HepG2 (cell line): ENCODE results near the gene SLC22A23. TPM values are rescaled to one million over a fixed set of nuclear protein-coding genes. Genes with fewer than 3 reads are reported as not detected.

ENCODE experiments used
- ARID2 ChIP-seq: sonication (generic); formaldehyde crosslinking; IDR thresholded peaks from 2 replicates; pipeline ENCODE4 v1.8.1; 2022; ENCODE audit warnings: mild to moderate bottlenecking, missing genetic modification reagents, borderline replicate concordance
- ATF1 ChIP-seq: IDR thresholded peaks from 2 replicates; pipeline ENCODE4 v1.6.1; 2016; ENCODE audit warnings: mild to moderate bottlenecking, control low read depth
- GATAD1 ChIP-seq: IDR thresholded peaks from 2 replicates; pipeline ENCODE4 v1.6.1; 2016; ENCODE audit warnings: missing genetic modification reagents, missing compliant biosample characterization
- HNF4G ChIP-seq, 2 experiments: sonication (generic) in 1 of 2; formaldehyde crosslinking in 1 of 2; IDR thresholded peaks; 2 replicates each; pipeline versions ENCODE4 v1.4.0 to v1.6.1; 2011 to 2020; ENCODE audit warnings: borderline replicate concordance in 2 of 2, low read depth in 2 of 2, mild to moderate bottlenecking in 2 of 2, low read length in 1 of 2, missing genetic modification reagents in 1 of 2, moderate library complexity in 1 of 2
- IRF2 ChIP-seq: IDR thresholded peaks from 2 replicates; pipeline ENCODE4 v1.6.1; 2018; ENCODE audit warnings: missing genetic modification reagents, missing compliant biosample characterization
- LRRFIP1 ChIP-seq: sonication (generic); formaldehyde crosslinking; conservative IDR thresholded peaks from 2 replicates; pipeline ENCODE4 v1.4.0; 2020; ENCODE audit warnings: missing genetic modification reagents
- MLLT10 ChIP-seq: sonication (generic); formaldehyde crosslinking; IDR thresholded peaks from 2 replicates; pipeline ENCODE4 v1.4.0; 2020; ENCODE audit warnings: missing genetic modification reagents
- NFE2 ChIP-seq: sonication (generic); formaldehyde crosslinking; IDR thresholded peaks from 2 replicates; pipeline ENCODE4 v1.4.0; 2020; ENCODE audit warnings: missing genetic modification reagents
- PRDM4 ChIP-seq: sonication (generic); formaldehyde crosslinking; IDR thresholded peaks from 2 replicates; pipeline ENCODE4 v1.9.0; 2021; ENCODE audit warnings: missing genetic modification reagents, borderline replicate concordance
- RBM39 ChIP-seq: fragments of 200-400 bp; formaldehyde crosslinking; IDR thresholded peaks from one replicate; pipeline ENCODE4 v1.6.1; 2018; ENCODE audit warnings: antibody characterized with exemption, mild to moderate bottlenecking, low read depth, low read length; ENCODE audit not compliant: poor library complexity, severe bottlenecking
- U2AF2 ChIP-seq: fragments of 200-400 bp; formaldehyde crosslinking; IDR thresholded peaks from 2 replicates; pipeline ENCODE4 v1.6.1; 2017; ENCODE audit warnings: low read depth, mild to moderate bottlenecking, low read length
- ZBTB25 ChIP-seq: IDR thresholded peaks from 2 replicates; pipeline ENCODE4 v1.6.1; 2018; ENCODE audit warnings: missing genetic modification reagents
- ZFP37 ChIP-seq: sonication (generic); formaldehyde crosslinking; IDR thresholded peaks from 2 replicates; pipeline ENCODE4 v1.4.0; 2020; ENCODE audit warnings: missing genetic modification reagents, borderline replicate concordance
- ZNF224 ChIP-seq: sonication (generic); formaldehyde crosslinking; IDR thresholded peaks from 2 replicates; pipeline ENCODE4 v1.5.0; 2020; ENCODE audit warnings: mild to moderate bottlenecking, missing genetic modification reagents
- polyA plus RNA-seq, 8 experiments: library from polyadenylated mRNA; depleted of rRNA in 3 of 8; stranded (reverse) in 7 of 8; unstranded in 1 of 8; fragments of >200 nt; fragmentation: Illumina TruSeq in 4 of 8; extraction: Trizol in 4 of 8; gene quantifications; 2 replicates each; pipeline versions ENCODE4 v1.2.1 to v1.2.3, GENCODE V29; 2011 to 2016; ENCODE audit warnings: low read depth in 4 of 8, missing spikeins in 1 of 8, mixed read lengths in 1 of 8; ENCODE audit not compliant: insufficient read depth in 1 of 8
- total RNA-seq, 5 experiments: library from RNA; depleted of rRNA; stranded (reverse); fragments of >200 nt; fragmentation: Illumina TruSeq; extraction: Trizol; gene quantifications; 2 replicates each; pipeline ENCODE4 v1.2.3, GENCODE V29; 2016; ENCODE audit warnings: low read depth in 1 of 5
- TF ChIP-seq, protein P1 (sequence below): sonication (generic); formaldehyde crosslinking; IDR thresholded peaks from 2 replicates; pipeline ENCODE4 v1.5.1; 2020; ENCODE audit warnings: mild to moderate bottlenecking, missing genetic modification reagents, borderline replicate concordance

Gene SLC22A23
- total and polyA plus RNA-seq, 2 of the 13 experiments (the other 11 are each of a cell fraction or from before 2014, with no cell fraction given), result 11.8 to 17.5 TPM

- TF ChIP-seq ZNF224 (no peak), MLLT10 (CRISPR knock-in tag) (no peak), U2AF2 (no peak), NFE2 (no peak), LRRFIP1 (CRISPR knock-in tag) (no peak), ATF1 (CRISPR knock-in tag) (no peak), ZFP37 (CRISPR knock-in tag) (no peak), IRF2 (CRISPR knock-in tag) (peak; percentile 74), HNF4G (IDR thresholded peaks at IDR 0.05; ENCODE audit: borderline replicate concordance, low read depth, low read length) (peak; percentile 27; the same call in 1 of the 2 replicates), HNF4G (CRISPR knock-in tag; IDR thresholded peaks at IDR 0.05; ENCODE audit: borderline replicate concordance, low read depth) (no peak), RBM39 (no peak), GATAD1 (CRISPR knock-in tag) (0 out of 2 replicates have a peak, but pooled peaks have one; percentile 33), ARID2 (CRISPR knock-in tag) (no peak), ZBTB25 (no peak), PRDM4 (no peak)
- TF ChIP-seq, protein P1, sequence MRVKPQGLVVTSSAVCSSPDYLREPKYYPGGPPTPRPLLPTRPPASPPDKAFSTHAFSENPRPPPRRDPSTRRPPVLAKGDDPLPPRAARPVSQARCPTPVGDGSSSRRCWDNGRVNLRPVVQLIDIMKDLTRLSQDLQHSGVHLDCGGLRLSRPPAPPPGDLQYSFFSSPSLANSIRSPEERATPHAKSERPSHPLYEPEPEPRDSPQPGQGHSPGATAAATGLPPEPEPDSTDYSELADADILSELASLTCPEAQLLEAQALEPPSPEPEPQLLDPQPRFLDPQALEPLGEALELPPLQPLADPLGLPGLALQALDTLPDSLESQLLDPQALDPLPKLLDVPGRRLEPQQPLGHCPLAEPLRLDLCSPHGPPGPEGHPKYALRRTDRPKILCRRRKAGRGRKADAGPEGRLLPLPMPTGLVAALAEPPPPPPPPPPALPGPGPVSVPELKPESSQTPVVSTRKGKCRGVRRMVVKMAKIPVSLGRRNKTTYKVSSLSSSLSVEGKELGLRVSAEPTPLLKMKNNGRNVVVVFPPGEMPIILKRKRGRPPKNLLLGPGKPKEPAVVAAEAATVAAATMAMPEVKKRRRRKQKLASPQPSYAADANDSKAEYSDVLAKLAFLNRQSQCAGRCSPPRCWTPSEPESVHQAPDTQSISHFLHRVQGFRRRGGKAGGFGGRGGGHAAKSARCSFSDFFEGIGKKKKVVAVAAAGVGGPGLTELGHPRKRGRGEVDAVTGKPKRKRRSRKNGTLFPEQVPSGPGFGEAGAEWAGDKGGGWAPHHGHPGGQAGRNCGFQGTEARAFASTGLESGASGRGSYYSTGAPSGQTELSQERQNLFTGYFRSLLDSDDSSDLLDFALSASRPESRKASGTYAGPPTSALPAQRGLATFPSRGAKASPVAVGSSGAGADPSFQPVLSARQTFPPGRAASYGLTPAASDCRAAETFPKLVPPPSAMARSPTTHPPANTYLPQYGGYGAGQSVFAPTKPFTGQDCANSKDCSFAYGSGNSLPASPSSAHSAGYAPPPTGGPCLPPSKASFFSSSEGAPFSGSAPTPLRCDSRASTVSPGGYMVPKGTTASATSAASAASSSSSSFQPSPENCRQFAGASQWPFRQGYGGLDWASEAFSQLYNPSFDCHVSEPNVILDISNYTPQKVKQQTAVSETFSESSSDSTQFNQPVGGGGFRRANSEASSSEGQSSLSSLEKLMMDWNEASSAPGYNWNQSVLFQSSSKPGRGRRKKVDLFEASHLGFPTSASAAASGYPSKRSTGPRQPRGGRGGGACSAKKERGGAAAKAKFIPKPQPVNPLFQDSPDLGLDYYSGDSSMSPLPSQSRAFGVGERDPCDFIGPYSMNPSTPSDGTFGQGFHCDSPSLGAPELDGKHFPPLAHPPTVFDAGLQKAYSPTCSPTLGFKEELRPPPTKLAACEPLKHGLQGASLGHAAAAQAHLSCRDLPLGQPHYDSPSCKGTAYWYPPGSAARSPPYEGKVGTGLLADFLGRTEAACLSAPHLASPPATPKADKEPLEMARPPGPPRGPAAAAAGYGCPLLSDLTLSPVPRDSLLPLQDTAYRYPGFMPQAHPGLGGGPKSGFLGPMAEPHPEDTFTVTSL, result peak; percentile 95
Observed at GRCh38 chr6:3411967-3412778, 44.7 kb downstream of the SLC22A23 start (continued).
